Nephron progenitor cell (in vitro differentiated cells): Measurements from ENCODE around the gene MARCHF5.
"Not testable (repeated sequence)": the region's sequence is repeated elsewhere in the genome, so short reads cannot be mapped to it uniquely, and the experiment has no call there.

Experiments used
- DNase-seq: peaks from one replicate; pipeline ENCODE4 v3.0.0; 2021
- H3K27ac Mint-ChIP-seq: 2 replicates; pipeline ENCODE4 v1.8.0; 2021; ENCODE audit warnings: mild to moderate bottlenecking, moderate library complexity, mixed read lengths
- H3K27me3 Mint-ChIP-seq: 2 replicates; pipeline ENCODE4 v1.8.0; 2021; ENCODE audit warnings: mild to moderate bottlenecking, low read depth, mixed read lengths; ENCODE audit not compliant: poor library complexity
- H3K36me3 Mint-ChIP-seq: 2 replicates; pipeline ENCODE4 v1.8.0; 2021; ENCODE audit warnings: low read depth, mixed read lengths
- H3K4me1 Mint-ChIP-seq: 2 replicates; pipeline ENCODE4 v1.8.0; 2021; ENCODE audit warnings: mixed read lengths
- H3K4me3 Mint-ChIP-seq: 2 replicates; pipeline ENCODE4 v1.8.0; 2021; ENCODE audit warnings: mild to moderate bottlenecking, moderate library complexity, mixed read lengths
- H3K9me3 Mint-ChIP-seq: 2 replicates; pipeline ENCODE4 v1.8.0; 2021; ENCODE audit warnings: mild to moderate bottlenecking, moderate library complexity, mixed read lengths
- CTCF ChIP-seq: fragments of 200-600 bp; sonication (generic); IDR thresholded peaks from 2 replicates; pipeline ENCODE4 v1.5.0; 2021; ENCODE audit warnings: antibody characterized with exemption

MARCHF5 gene

DNA sequence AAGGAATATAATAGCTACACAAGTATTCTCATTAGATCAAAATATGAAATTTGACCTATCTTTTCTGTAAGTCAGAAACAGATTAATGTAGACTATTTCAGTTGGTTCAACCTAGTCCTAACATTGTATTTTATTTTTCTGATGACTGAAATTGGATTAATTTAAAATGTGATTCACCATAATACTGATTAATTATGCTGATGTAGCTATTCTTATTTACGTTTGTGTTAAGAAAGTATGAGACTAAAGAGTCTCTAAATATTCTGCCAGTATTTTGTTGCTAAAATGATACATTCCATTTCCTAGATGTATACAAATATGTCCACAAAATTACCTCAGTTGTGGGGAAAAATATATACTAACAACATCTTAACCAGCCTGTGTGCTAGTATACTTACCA is 18.3 kb downstream of the MARCHF5 start:
- Mint-ChIP-seq H3K4me1 (peaks cover 13% of the 10 kb centered on the region), H3K36me3 (peaks cover 65% of the 10 kb centered on the region), H3K27ac (no peak overlapping the region), H3K9me3 (no peaks in the 10 kb centered on the region), H3K27me3 (no peaks in the 10 kb centered on the region), H3K4me3 (no peak overlapping the region)
- DNase-seq: no peak
- TF ChIP-seq CTCF: no peak

DNA sequence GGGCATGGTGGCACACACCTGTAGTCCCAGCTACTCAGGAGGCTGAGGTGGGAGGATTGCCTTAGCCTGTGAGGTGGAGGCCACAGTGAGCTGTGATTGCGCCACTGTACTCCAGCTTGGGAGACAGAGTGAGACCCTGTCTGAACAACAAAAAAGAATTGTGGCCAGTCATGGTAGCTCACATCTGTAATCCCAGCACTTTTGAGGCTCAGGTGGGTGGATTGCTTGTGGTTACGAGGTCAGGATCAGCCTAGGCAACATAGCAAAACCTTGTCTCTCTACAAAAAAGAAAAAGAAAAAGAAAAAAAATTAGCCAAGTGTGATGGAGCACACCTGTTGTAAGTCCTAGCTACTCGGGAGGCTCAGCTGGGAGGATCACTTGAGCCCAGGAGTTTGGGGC is 22.8 kb downstream of the MARCHF5 start:
- Mint-ChIP-seq H3K27ac (no peak overlapping the region), H3K4me3 (no peak overlapping the region), H3K27me3 (no peaks in the 10 kb centered on the region), H3K9me3 (no peaks in the 10 kb centered on the region), H3K36me3 (peaks cover 79% of the 10 kb centered on the region), H3K4me1 (no peaks in the 10 kb centered on the region)
- no peak for DNase-seq
- TF ChIP-seq CTCF: no peak

GRCh38 chr10:92316610-92317009 is 25.6 kb downstream of the MARCHF5 start:
- Mint-ChIP-seq H3K36me3 (peaks cover 88% of the 10 kb centered on the region), H3K27ac (no peak overlapping the region), H3K9me3 (peaks cover 8% of the 10 kb centered on the region), H3K27me3 (no peaks in the 10 kb centered on the region), H3K4me1 (no peaks in the 10 kb centered on the region), H3K4me3 (no peak overlapping the region)
- no peak for DNase-seq
- TF ChIP-seq CTCF: no peak

- H3K4me1 Mint-ChIP-seq: no peaks in the 10 kb centered on the region
- no peaks in the 10 kb centered on the region for H3K27me3 Mint-ChIP-seq
- peaks cover 25% of the 10 kb centered on the region for H3K9me3 Mint-ChIP-seq
- H3K27ac Mint-ChIP-seq: no peak overlapping the region
- DNase-seq: no peak
- peaks cover 67% of the 10 kb centered on the region for H3K36me3 Mint-ChIP-seq
- no peak for TF ChIP-seq CTCF
- H3K4me3 Mint-ChIP-seq: no peak overlapping the region
Measured at GRCh38 chr10:92323079-92323478, 32.1 kb downstream of the MARCHF5 start.

GRCh38 chr10:92327445-92328433 is 36.8 kb downstream of the MARCHF5 start:
- peaks cover 27% of the 10 kb centered on the region for H3K36me3 Mint-ChIP-seq
- H3K4me3 Mint-ChIP-seq: no peak overlapping the region
- no peak for DNase-seq
- H3K4me1 Mint-ChIP-seq: no peaks in the 10 kb centered on the region
- no peak for TF ChIP-seq CTCF
- H3K9me3 Mint-ChIP-seq: peaks cover 9% of the 10 kb centered on the region
- H3K27ac Mint-ChIP-seq: peak overlapping the region; percentile 2
- no peaks in the 10 kb centered on the region for H3K27me3 Mint-ChIP-seq

GRCh38 chr10:92328993-92329392 is 38.0 kb downstream of the MARCHF5 start:
- H3K27me3 Mint-ChIP-seq: no peaks in the 10 kb centered on the region
- H3K4me3 Mint-ChIP-seq: no peak overlapping the region
- no peak for TF ChIP-seq CTCF
- no peak overlapping the region for H3K27ac Mint-ChIP-seq
- H3K36me3 Mint-ChIP-seq: peaks cover 22% of the 10 kb centered on the region
- DNase-seq: no peak
- no peaks in the 10 kb centered on the region for H3K4me1 Mint-ChIP-seq
- H3K9me3 Mint-ChIP-seq: no peaks in the 10 kb centered on the region

GRCh38 chr10:92329927-92330326 is 39.0 kb downstream of the MARCHF5 start:
- H3K36me3 Mint-ChIP-seq: peaks cover 14% of the 10 kb centered on the region
- H3K4me3 Mint-ChIP-seq, H3K9me3 Mint-ChIP-seq, H3K27me3 Mint-ChIP-seq, DNase-seq, H3K4me1 Mint-ChIP-seq, H3K27ac Mint-ChIP-seq: not testable (repeated sequence)
